Activated CD8-positive, alpha-beta memory T cell treated with anti-CD3 and anti-CD28 coated beads, Interleukin-2, amount 10 ng/mL, durations not matched to agents 7 days and 5 days (primary cell): Measurements from ENCODE around the gene ACER1. TPM values are rescaled to one million over a fixed set of nuclear protein-coding genes. Genes with fewer than 3 reads are reported as not detected.
"Not testable (repeated sequence)": the region's sequence is repeated elsewhere in the genome, so short reads cannot be mapped to it uniquely, and the experiment has no call there.

Experiments used
- ATAC-seq: fragments of 150-1000 bp; cut with Tn5 transposase; one replicate; pipeline ENCODE4 v1.10.0; 2021; ENCODE audit warnings: moderate library complexity
- CTCF ChIA-PET: fragments of 350-600 bp; sonication (Branson Sonifier 250); formaldehyde crosslinking; loops from one replicate; lab custom pipeline; 2021; ENCODE audit warnings: antibody characterized with exemption; lab: Charles Lee
- DNase-seq: peaks from one replicate; pipeline ENCODE4 v3.0.0-alpha.2; 2020
- H3K27ac Mint-ChIP-seq: one replicate; pipeline ENCODE4 v1.8.0; 2021; ENCODE audit warnings: mild to moderate bottlenecking, mixed read lengths
- H3K27me3 Mint-ChIP-seq: one replicate; pipeline ENCODE4 v1.8.0; 2021; ENCODE audit warnings: mixed read lengths
- H3K36me3 Mint-ChIP-seq: one replicate; pipeline ENCODE4 v1.8.0; 2021; ENCODE audit warnings: mild to moderate bottlenecking, mixed read lengths
- H3K4me1 Mint-ChIP-seq: one replicate; pipeline ENCODE4 v1.8.0; 2021; ENCODE audit warnings: mixed read lengths
- H3K4me3 Mint-ChIP-seq: one replicate; pipeline ENCODE4 v1.8.0; 2021; ENCODE audit warnings: mild to moderate bottlenecking, moderate library complexity, mixed read lengths
- H3K9me3 Mint-ChIP-seq: one replicate; pipeline ENCODE4 v1.8.0; 2022; ENCODE audit warnings: low read depth, mixed read lengths
- total RNA-seq, 2 experiments: library from RNA; stranded (reverse); gene quantifications; one replicate each; pipeline ENCODE4 v1.2.3, GENCODE V29; 2021

The ACER1 gene
- total RNA-seq, 2 experiments from 2014 or later = 0.26 TPM; not detected in 1

DNA sequence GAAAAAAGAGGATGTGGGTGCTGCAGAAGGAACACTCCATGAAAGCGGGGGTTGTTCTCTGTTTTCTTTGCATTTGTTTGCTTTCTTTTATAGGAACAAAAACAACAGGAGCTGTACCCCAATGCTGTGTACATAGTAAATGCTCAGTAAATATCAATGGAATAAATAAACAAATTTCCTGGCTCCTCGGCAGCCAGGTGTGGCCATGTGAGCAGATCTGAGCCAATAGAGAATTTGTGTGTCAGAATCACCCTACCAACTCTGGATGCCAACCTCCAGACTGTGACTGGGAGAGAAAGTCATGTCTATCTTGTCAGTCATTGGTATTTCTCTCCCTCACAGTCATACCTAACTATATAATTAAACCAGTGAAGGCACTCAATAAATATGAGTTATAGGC lies 17.3 kb upstream of the ACER1 start:
- H3K4me3 Mint-ChIP-seq = no peak overlapping the region
- ATAC-seq (no peak), DNase-seq (no peak)
- no peak overlapping the region for H3K27ac Mint-ChIP-seq
- CTCF ChIA-PET = no interaction called here
- H3K9me3 Mint-ChIP-seq = no peaks in the 10 kb centered on the region
- H3K36me3 Mint-ChIP-seq = no peaks in the 10 kb centered on the region
- H3K27me3 Mint-ChIP-seq = no peaks in the 10 kb centered on the region
- H3K4me1 Mint-ChIP-seq = no peaks in the 10 kb centered on the region

DNA sequence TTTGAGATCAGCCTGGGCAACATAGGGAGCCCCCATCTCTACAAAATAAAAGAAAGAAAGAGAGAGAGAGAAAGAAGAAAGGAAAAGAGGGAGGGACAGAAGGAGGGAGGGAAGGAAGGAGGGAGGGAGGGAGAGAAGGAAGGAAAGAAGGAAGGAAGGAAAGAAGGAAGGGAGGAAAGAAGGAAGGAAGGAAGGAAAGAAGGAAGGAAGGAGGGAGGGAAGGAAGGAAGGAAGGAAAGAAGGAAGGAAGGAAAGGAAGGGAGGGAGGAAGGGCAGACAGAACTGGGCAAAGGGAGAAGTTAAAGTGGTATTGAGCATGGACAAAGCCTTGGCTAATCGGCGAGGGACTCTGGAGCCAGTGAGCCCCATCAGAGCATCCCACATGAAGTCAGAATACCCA lies 15.9 kb upstream of the ACER1 start:
- H3K36me3 Mint-ChIP-seq, H3K27ac Mint-ChIP-seq, DNase-seq, H3K9me3 Mint-ChIP-seq, H3K4me3 Mint-ChIP-seq, H3K4me1 Mint-ChIP-seq, ATAC-seq, H3K27me3 Mint-ChIP-seq: not testable (repeated sequence)
- CTCF ChIA-PET = interaction anchor here (0.8 kb wide), 1 partner anchor 357 kb away, joined by 3 read pairs; no protein-coding TSS in a partner anchor

DNA sequence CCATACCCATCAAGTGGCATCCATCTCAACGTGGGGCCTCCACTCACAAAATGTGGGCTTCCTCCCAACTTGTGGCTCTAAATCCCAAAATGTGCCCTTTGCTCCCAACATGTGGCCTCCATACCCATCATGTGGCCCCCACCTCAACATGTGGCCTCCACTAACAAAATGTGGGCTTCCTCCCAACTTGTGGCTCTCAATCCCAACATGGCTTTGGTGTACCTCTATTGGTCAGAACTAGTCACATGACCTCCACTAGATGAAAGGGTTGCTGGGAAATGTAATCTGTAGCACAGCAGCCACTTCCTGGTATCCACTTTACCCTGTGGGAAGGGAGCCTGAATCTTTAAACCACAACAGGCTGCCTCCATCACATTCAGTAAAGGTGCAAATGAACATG lies 10.1 kb upstream of the ACER1 start:
- Mint-ChIP-seq H3K9me3 (no peaks in the 10 kb centered on the region), H3K27ac (no peak overlapping the region), H3K36me3 (peaks cover 7% of the 10 kb centered on the region), H3K4me1 (peaks cover 3% of the 10 kb centered on the region), H3K4me3 (no peak overlapping the region), H3K27me3 (no peaks in the 10 kb centered on the region)
- ATAC-seq = no peak
- no peak for DNase-seq
- CTCF ChIA-PET = no interaction called here

DNA sequence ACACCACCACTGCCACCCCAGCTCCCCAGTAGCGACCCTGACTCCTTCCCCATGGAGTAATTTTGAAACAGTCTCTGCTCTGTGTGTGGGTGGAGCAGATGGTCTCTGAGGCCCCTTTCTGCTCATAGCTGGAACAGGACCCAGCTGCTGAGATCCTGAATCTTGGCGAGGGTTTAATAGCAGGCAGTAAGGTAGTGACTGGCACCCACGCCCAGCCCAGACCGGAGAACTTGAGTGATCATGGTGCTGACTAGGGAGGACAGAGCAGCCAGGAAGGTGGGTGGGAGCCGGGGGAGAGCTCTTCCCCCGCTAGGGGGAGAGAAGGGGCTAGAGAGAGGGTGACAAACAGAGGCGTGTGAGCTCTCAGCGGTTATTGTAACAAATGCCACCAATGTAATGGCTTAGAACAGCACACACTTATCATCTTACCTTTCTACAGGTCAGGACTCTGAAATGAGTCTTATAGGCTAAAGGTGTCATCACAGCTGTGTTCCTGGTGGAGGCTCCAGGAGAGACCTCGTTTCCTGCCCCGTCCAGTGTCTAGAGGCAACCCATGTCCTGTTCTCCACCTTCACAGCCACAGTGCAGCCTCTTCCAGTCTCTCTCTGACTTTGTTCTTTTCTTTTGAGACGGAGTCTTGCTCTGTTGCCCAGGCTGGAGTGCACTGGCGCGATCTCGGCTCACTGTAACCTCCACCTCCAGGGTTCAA lies 7.2 kb upstream of the ACER1 start:
- ATAC-seq (no peak), DNase-seq (no peak)
- Mint-ChIP-seq H3K4me3 (no peak overlapping the region), H3K9me3 (no peaks in the 10 kb centered on the region), H3K4me1 (peaks cover 3% of the 10 kb centered on the region), H3K27ac (no peak overlapping the region), H3K27me3 (no peaks in the 10 kb centered on the region), H3K36me3 (peaks cover 7% of the 10 kb centered on the region)
- CTCF ChIA-PET = interaction anchor here (0.8 kb wide), 1 partner anchor 122 kb away, joined by 3 read pairs; no protein-coding TSS in a partner anchor

DNA sequence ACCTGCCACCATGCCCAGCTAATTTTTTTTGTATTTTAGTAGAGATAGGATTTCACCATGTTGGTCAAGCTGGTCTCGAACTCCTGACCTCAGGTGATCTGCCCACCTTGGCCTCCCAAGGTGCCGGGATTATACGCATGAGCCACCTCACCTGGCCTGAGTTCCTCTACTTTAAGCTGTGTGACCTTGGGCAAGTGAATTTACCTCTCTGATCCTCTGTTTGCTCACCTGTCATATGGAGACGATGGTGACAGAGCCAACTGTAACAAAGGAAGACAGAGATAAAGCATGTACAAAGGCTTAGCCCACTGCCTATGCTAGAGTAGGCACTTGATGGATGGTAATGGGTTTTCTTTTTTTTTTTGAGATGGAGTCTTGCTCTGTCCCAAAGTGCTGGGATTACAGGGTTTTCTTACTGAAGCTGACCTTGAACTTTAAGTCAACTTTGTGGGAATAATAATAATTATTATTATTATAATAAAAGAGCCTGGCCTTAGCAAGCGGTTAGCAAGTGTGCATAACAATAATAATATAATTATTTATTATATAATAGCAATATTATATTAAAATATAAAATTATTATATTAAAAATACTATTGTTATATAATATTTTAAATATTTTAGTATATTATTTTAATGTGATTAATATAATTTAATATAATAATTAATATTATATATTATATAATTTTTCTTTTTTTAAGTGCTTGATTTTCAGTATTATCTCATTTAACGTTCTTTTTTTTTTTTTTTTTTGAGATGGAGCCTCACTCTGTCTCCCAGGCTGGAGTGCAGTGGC lies 1.3 kb upstream of the ACER1 start:
- no peak for ATAC-seq
- no peaks in the 10 kb centered on the region for H3K27me3 Mint-ChIP-seq
- DNase-seq = no peak
- CTCF ChIA-PET = interaction anchor here (0.8 kb wide), 1 partner anchor 286 kb away, joined by 3 read pairs; no protein-coding TSS in a partner anchor
- H3K9me3 Mint-ChIP-seq = no peaks in the 10 kb centered on the region
- H3K4me1 Mint-ChIP-seq = no peaks in the 10 kb centered on the region
- no peak overlapping the region for H3K27ac Mint-ChIP-seq
- H3K36me3 Mint-ChIP-seq = no peaks in the 10 kb centered on the region
- no peak overlapping the region for H3K4me3 Mint-ChIP-seq

DNA sequence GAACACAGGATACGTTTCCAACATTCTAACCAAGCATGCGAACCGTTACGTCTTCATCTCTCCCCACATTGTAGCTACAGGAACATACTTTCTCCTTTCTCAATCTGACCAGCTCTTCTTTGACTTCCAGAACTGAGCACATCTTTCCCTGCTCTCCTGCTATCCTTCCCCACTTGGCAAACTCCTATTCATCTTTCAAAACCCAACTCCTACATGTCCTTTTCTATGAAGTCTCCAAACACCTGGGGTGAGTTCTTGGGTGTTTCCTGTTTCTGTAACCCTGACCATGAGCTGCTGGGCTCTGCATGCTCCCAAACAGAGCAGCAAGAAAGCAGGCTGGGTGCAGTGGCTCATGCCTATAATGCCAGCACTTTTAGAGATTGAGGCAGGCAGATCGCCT lies 6.6 kb downstream of the ACER1 start:
- ATAC-seq (no peak), DNase-seq (no peak)
- H3K27ac Mint-ChIP-seq = no peak overlapping the region
- H3K27me3 Mint-ChIP-seq = no peaks in the 10 kb centered on the region
- no peaks in the 10 kb centered on the region for H3K4me1 Mint-ChIP-seq
- CTCF ChIA-PET = interaction anchor here (0.5 to 1.6 kb wide), 3 partner anchors 26 to 441 kb away, joined by 3 to 4 read pairs (median 4); no protein-coding TSS in a partner anchor
- no peaks in the 10 kb centered on the region for H3K36me3 Mint-ChIP-seq
- no peak overlapping the region for H3K4me3 Mint-ChIP-seq
- H3K9me3 Mint-ChIP-seq = no peaks in the 10 kb centered on the region

DNA sequence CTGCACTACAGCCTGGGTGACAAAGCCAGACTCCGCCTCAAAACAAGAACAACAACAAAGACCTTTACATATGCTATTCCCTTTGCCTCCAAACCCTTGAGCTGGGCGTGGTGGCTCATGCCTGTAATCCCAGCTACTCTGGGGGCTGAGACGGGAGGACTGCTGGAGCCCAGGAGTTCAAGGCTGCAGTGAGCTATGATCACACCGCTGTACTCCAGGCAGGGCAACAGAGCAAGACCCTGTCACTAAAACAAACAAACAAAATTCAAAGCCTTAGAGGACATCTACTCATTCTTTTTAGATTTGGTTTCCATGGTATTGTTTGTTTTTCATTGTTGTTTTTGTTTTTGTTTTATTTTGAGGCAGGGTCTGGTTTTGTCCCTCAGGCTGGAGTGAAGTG lies 7.8 kb downstream of the ACER1 start:
- Mint-ChIP-seq H3K9me3 (no peaks in the 10 kb centered on the region), H3K4me1 (no peaks in the 10 kb centered on the region), H3K27ac (no peak overlapping the region), H3K4me3 (no peak overlapping the region), H3K27me3 (no peaks in the 10 kb centered on the region), H3K36me3 (no peaks in the 10 kb centered on the region)
- DNase-seq = no peak
- ATAC-seq = no peak
- CTCF ChIA-PET = no interaction called here

DNA sequence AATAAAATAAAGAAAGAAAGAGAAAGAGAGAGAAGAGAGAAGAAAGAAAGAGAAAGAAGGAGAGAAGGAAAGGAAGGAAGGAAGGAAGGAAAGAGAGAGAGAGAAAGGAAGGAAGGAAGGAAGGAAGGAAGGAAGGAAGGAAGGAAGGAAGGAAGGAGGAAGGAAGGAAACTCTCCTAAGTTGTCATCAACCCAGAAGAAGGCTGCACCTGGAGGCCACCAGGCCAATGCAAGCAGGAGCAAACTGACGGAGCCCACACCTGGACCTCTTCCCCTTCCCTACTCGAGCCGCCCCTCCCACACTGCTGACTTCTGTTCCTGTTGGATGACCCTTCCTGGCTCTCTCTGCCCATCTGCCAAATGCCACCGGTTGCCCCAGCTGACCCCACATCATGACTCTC lies 8.7 kb downstream of the ACER1 start:
- Mint-ChIP-seq H3K4me3 (no peak overlapping the region), H3K27ac (no peak overlapping the region), H3K36me3 (no peaks in the 10 kb centered on the region), H3K4me1 (no peaks in the 10 kb centered on the region), H3K9me3 (no peaks in the 10 kb centered on the region), H3K27me3 (no peaks in the 10 kb centered on the region)
- CTCF ChIA-PET = no interaction called here
- no peak for DNase-seq
- ATAC-seq = no peak

DNA sequence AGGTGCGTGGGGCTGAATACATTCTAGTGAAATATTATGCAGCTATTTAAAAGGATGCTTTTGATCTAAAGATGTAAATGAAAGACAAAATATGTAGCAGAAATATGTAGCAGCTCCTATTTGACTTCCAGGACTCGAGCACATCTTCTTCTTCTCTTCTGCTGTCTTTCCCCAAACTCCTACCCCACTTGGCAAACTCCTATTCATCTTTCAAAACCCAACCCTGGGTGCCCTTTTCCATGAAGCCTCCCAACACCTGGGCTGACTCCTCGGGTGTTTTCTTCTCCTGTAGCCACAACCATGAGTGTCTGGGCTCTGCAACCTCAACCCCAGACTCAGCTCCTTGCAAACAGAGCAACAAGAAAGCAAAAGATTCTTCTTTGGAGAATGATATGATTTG lies 11.1 kb downstream of the ACER1 start:
- no peak overlapping the region for H3K4me3 Mint-ChIP-seq
- H3K36me3 Mint-ChIP-seq = no peaks in the 10 kb centered on the region
- no peak for DNase-seq
- no peaks in the 10 kb centered on the region for H3K4me1 Mint-ChIP-seq
- no peak overlapping the region for H3K27ac Mint-ChIP-seq
- no peaks in the 10 kb centered on the region for H3K27me3 Mint-ChIP-seq
- no peak for ATAC-seq
- H3K9me3 Mint-ChIP-seq = no peaks in the 10 kb centered on the region
- CTCF ChIA-PET = no interaction called here

DNA sequence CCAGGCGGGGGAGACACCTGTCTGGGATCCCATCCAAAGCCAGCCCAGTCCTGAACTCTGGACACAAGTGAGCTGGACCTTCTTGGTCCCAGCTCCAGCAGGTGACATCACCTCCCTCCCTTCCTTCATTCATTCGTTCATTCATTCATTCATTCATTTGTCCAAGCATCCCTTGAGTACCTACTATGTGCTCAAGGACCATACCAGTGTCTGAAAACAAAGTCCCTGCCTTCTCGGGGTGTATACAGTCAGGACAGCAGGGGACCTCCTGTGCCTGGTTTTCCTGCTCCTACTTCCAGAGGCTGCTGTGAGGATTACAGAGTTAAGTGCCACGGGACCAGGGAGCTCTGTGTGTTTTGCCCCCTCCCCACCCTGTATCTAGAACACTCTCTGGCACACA lies 14.0 kb downstream of the ACER1 start:
- DNase-seq = no peak
- no peak overlapping the region for H3K27ac Mint-ChIP-seq
- CTCF ChIA-PET = interaction anchor here (0.9 kb wide), 1 partner anchor 18 kb away, joined by 3 read pairs; no protein-coding TSS in a partner anchor
- no peaks in the 10 kb centered on the region for H3K9me3 Mint-ChIP-seq
- H3K36me3 Mint-ChIP-seq = no peaks in the 10 kb centered on the region
- ATAC-seq = no peak
- H3K4me1 Mint-ChIP-seq = no peaks in the 10 kb centered on the region
- no peak overlapping the region for H3K4me3 Mint-ChIP-seq
- H3K27me3 Mint-ChIP-seq = no peaks in the 10 kb centered on the region

DNA sequence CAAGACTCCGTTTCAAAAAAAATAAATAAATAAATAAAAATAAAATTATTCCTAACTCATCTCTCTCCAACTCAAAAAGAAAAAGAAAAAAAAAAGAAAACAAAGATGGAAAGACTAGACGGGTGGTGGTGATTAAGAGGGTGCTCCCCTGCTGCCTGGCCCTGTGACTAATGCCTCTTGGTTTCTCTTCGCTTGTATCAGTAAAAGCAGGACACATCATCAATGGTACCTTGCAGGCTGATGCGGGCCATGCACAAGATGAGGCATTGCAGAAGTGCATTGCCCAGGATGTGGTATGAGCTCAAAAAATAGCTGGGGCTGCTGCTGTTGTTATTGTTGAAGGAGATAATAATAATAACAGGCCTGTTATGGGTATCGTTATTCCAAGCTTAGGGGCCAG lies 14.6 kb downstream of the ACER1 start:
- Mint-ChIP-seq H3K27ac (no peak overlapping the region), H3K9me3 (no peaks in the 10 kb centered on the region), H3K36me3 (no peaks in the 10 kb centered on the region), H3K27me3 (no peaks in the 10 kb centered on the region), H3K4me1 (no peaks in the 10 kb centered on the region), H3K4me3 (no peak overlapping the region)
- ATAC-seq (no peak), DNase-seq (no peak)
- CTCF ChIA-PET = interaction anchor here (0.9 kb wide), 1 partner anchor 17 kb away, joined by 3 read pairs; no protein-coding TSS in a partner anchor

DNA sequence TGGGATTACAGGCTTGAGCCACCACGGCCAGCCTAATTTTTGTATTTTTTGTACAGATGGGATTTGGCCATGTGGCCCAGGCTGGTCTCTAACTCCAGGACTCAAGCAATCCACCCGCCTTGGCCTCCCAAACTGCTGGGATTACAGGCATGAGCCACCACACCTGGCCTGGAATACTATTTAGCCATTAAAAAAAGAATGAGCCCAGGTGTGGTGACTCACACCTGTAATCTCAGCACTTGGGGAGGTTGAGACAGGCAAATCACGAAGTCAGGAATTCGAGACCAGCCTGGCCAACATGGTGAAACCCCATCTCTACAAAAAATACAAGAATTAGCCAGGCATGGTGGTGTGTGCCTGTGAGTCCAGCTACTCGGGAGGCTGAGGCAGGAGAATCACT lies 17.8 kb downstream of the ACER1 start:
- DNase-seq, H3K9me3 Mint-ChIP-seq, H3K27me3 Mint-ChIP-seq, H3K27ac Mint-ChIP-seq, H3K4me3 Mint-ChIP-seq, H3K36me3 Mint-ChIP-seq, ATAC-seq, CTCF ChIA-PET, H3K4me1 Mint-ChIP-seq: not testable (repeated sequence)

DNA sequence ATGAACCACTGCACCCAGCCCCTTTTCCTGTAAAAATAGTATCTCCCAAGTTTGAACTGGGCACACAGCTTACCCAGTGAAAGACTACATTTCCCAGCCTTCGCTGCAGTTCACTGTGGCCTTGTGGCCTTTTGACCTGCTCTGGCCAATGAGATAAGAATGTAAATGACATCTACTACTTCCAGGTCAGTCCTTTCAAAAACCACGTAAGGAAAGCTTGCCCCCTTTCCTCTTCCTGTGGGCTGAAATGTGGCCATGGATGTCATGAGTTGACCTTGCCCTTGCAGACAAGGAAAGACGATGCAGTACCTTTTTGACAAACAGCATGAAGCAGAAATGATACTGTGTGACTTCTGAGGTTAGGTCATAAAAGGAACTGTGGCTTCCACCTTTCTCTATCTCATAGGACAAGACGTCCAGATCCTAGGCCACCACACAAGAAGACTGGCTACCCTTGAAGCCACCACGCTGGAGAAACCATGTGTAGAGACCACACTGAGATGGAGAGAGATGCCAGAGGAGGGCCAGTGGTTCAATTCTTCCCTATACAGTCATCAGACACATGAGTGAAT lies 19.9 kb downstream of the ACER1 start:
- Mint-ChIP-seq H3K9me3 (no peaks in the 10 kb centered on the region), H3K27me3 (no peaks in the 10 kb centered on the region), H3K36me3 (no peaks in the 10 kb centered on the region), H3K4me1 (no peaks in the 10 kb centered on the region), H3K4me3 (no peak overlapping the region), H3K27ac (no peak overlapping the region)
- DNase-seq (no peak), ATAC-seq (no peak)
- CTCF ChIA-PET = interaction anchor here (1.0 kb wide), 2 partner anchors 95 to 112 kb away, joined by 3 read pairs; partner anchors contain the start of gene KHSRP
